H1 (cell line): ENCODE data around the gene RUNX1. TPM values are rescaled to one million over a fixed set of nuclear protein-coding genes. Genes with fewer than 3 reads are reported as not detected.

ENCODE experiments used
- CTCF ChIA-PET: fragments of 300-600 bp; sonication (Branson Sonifier 250); formaldehyde crosslinking; loops from one replicate; lab custom pipeline; 2021; ENCODE audit not compliant: partially characterized antibody; lab: Charles Lee
- POLR2A ChIA-PET: fragments of 300-600 bp; sonication (Branson Sonifier 250); formaldehyde crosslinking; loops from one replicate; lab custom pipeline; 2021; ENCODE audit warnings: inconsistent platforms; ENCODE audit not compliant: partially characterized antibody; lab: Charles Lee
- DNase-seq, 2 experiments: peaks; one replicate each; pipeline versions ENCODE4 v3.0.0 to v3.0.0-alpha.2; 2010 to 2022; ENCODE audit warnings: low spot score in 2 of 2, low read depth in 1 of 2, mixed read lengths in 1 of 2
- FAIRE-seq: peaks from 2 replicates; lab custom pipeline; 2011; peaks lifted over from hg19 to GRCh38; lab: Jason Lieb, UNC
- H2AFZ ChIP-seq: 2 replicates; pipeline ENCODE4 v1.8.1; 2012; ENCODE audit warnings: low read length, inconsistent platforms
- H2AK5ac ChIP-seq: 2 replicates; pipeline ENCODE4 v1.6.1; 2013; ENCODE audit warnings: low read depth, low read length
- H2BK120ac ChIP-seq: replicated peaks from 2 replicates; pipeline ENCODE3; 2013; ENCODE audit warnings: low read depth, low read length, inconsistent platforms
- H2BK12ac ChIP-seq: 2 replicates; pipeline ENCODE4 v1.6.1; 2013; ENCODE audit warnings: low read depth, low read length
- H2BK15ac ChIP-seq: 2 replicates; pipeline ENCODE4 v1.6.1; 2013; ENCODE audit warnings: low read length
- H2BK20ac ChIP-seq: 2 replicates; pipeline ENCODE4 v1.6.1; 2013; ENCODE audit warnings: low read length
- H2BK5ac ChIP-seq: 2 replicates; pipeline ENCODE4 v1.6.1; 2013; ENCODE audit warnings: low read depth, low read length
- H3K14ac ChIP-seq: 2 replicates; pipeline ENCODE4 v1.6.1; 2013; ENCODE audit warnings: inconsistent platforms; ENCODE audit not compliant: insufficient read length
- H3K18ac ChIP-seq: 2 replicates; pipeline ENCODE4 v1.6.1; 2013; ENCODE audit warnings: low read length; ENCODE audit errors: extremely low read depth
- H3K23ac ChIP-seq: 2 replicates; pipeline ENCODE4 v1.6.1; 2013; ENCODE audit warnings: inconsistent platforms; ENCODE audit not compliant: insufficient read length
- H3K23me2 ChIP-seq: 2 replicates; pipeline ENCODE4 v1.6.1; 2013; ENCODE audit warnings: low read depth, low read length
- H3K27ac ChIP-seq: 2 replicates; pipeline ENCODE4 v1.6.1; 2011; ENCODE audit warnings: low read depth, low read length, inconsistent platforms
- H3K27me3 ChIP-seq, 4 experiments: replicated peaks in 1 of 4; 1 replicate in 1 of 4; 2 replicates in 3 of 4; pipeline versions ENCODE4 v1.6.1 to v1.8.1; 2011 to 2013; ENCODE audit warnings: low read length in 3 of 4, mild to moderate bottlenecking in 3 of 4, inconsistent platforms in 2 of 4, mixed read lengths in 2 of 4, moderate library complexity in 1 of 4; ENCODE audit not compliant: control insufficient read depth in 3 of 4, insufficient read depth in 3 of 4; ENCODE audit errors: extremely low read depth in 1 of 4
- H3K36me3 ChIP-seq, 4 experiments: 2 replicates each; pipeline versions ENCODE4 v1.6.1 to v1.8.1; 2011 to 2013; ENCODE audit warnings: mild to moderate bottlenecking in 4 of 4, low read length in 3 of 4, moderate library complexity in 2 of 4, control low read depth in 1 of 4, inconsistent platforms in 1 of 4; ENCODE audit not compliant: insufficient read depth in 4 of 4, control insufficient read depth in 2 of 4
- H3K4ac ChIP-seq: replicated peaks from 2 replicates; pipeline ENCODE3; 2013; ENCODE audit warnings: low read length, low read depth, mixed read lengths, inconsistent platforms; ENCODE audit not compliant: insufficient read length
- H3K4me1 ChIP-seq, 4 experiments: replicated peaks in 1 of 4; 1 replicate in 1 of 4; 2 replicates in 3 of 4; pipeline versions ENCODE4 v1.6.1 to v1.8.1; 2011 to 2013; ENCODE audit warnings: low read length in 3 of 4, inconsistent platforms in 2 of 4, mixed read lengths in 1 of 4; ENCODE audit not compliant: insufficient read depth in 4 of 4, control insufficient read depth in 3 of 4
- H3K4me2 ChIP-seq, 2 experiments: 2 replicates each; pipeline versions ENCODE4 v1.6.1 to v1.8.1; 2011 to 2013; ENCODE audit warnings: low read depth in 2 of 2, low read length in 2 of 2, control low read depth in 1 of 2, inconsistent platforms in 1 of 2, mild to moderate bottlenecking in 1 of 2; ENCODE audit not compliant: insufficient read depth in 1 of 2
- H3K4me3 ChIP-seq, 4 experiments: fragments of 200-600, 300-600 bp in 1 of 4; sonication (generic), shearing (Covaris generic), sonication (Bioruptor Twin) in 1 of 4; 2 replicates each; pipeline versions ENCODE4 v1.5.1 to v1.8.1; 2011 to 2016; ENCODE audit warnings: low read length in 4 of 4, low read depth in 3 of 4, control low read depth in 2 of 4, inconsistent platforms in 2 of 4, mild to moderate bottlenecking in 2 of 4, mixed read lengths in 1 of 4, moderate library complexity in 1 of 4; ENCODE audit not compliant: insufficient read depth in 2 of 4; ENCODE audit errors: extremely low read depth in 1 of 4
- H3K56ac ChIP-seq: replicated peaks from 2 replicates; pipeline ENCODE3; 2013; ENCODE audit warnings: low read depth, mild to moderate bottlenecking, mixed read lengths, low read length, inconsistent platforms; ENCODE audit not compliant: insufficient read length
- H3K79me1 ChIP-seq: 2 replicates; pipeline ENCODE4 v1.6.1; 2013; ENCODE audit warnings: low read depth, low read length, control low read depth
- H3K79me2 ChIP-seq, 2 experiments: 2 replicates each; pipeline versions ENCODE4 v1.6.1 to v1.8.1; 2012 to 2013; ENCODE audit warnings: low read length in 2 of 2, mild to moderate bottlenecking in 2 of 2, inconsistent platforms in 1 of 2; ENCODE audit not compliant: insufficient read depth in 2 of 2, control insufficient read depth in 1 of 2
- H3K9ac ChIP-seq, 4 experiments: replicated peaks in 1 of 4; 1 replicate in 1 of 4; 2 replicates in 3 of 4; pipeline versions ENCODE4 v1.6.1 to v1.8.1; 2011 to 2013; ENCODE audit warnings: low read depth in 3 of 4, low read length in 3 of 4, control low read depth in 2 of 4, mild to moderate bottlenecking in 2 of 4, moderate library complexity in 2 of 4, inconsistent platforms in 1 of 4; ENCODE audit errors: extremely low read depth in 1 of 4
- H3K9me3 ChIP-seq, 2 experiments: 2 replicates each; pipeline versions ENCODE4 v1.6.1 to v1.8.1; 2012 to 2013; ENCODE audit warnings: mild to moderate bottlenecking in 2 of 2, moderate library complexity in 2 of 2, control low read depth in 1 of 2, inconsistent platforms in 1 of 2, low read depth in 1 of 2, low read length in 1 of 2, mixed read lengths in 1 of 2; ENCODE audit not compliant: insufficient read depth in 2 of 2
- H4K20me1 ChIP-seq, 2 experiments: replicated peaks in 1 of 2; 2 replicates each; pipeline versions ENCODE3 to v1.8.1; 2011 to 2013; ENCODE audit warnings: inconsistent platforms in 2 of 2, low read length in 2 of 2, mild to moderate bottlenecking in 1 of 2; ENCODE audit not compliant: insufficient read depth in 2 of 2, control insufficient read depth in 1 of 2
- H4K5ac ChIP-seq: 2 replicates; pipeline ENCODE4 v1.6.1; 2013; ENCODE audit warnings: low read length, low read depth, mixed read lengths, inconsistent platforms; ENCODE audit not compliant: insufficient read length
- H4K8ac ChIP-seq: 2 replicates; pipeline ENCODE4 v1.8.0; 2013; ENCODE audit warnings: mild to moderate bottlenecking, moderate library complexity, low read length, inconsistent platforms; ENCODE audit not compliant: insufficient read depth; ENCODE audit errors: extremely low read depth
- H4K91ac ChIP-seq: replicated peaks from 2 replicates; pipeline ENCODE3; 2013; ENCODE audit warnings: low read length, mixed read lengths, inconsistent platforms; ENCODE audit not compliant: insufficient read length
- CTCF ChIP-seq, 3 experiments: IDR thresholded peaks; 1 replicate in 2 of 3; 2 replicates in 1 of 3; pipeline versions ENCODE4 v1.5.1 to v1.6.1; 2011; ENCODE audit warnings: low read length in 3 of 3, mild to moderate bottlenecking in 3 of 3, inconsistent platforms in 2 of 3, low read depth in 1 of 3, moderate library complexity in 1 of 3; ENCODE audit not compliant: insufficient read depth in 1 of 3; ENCODE audit errors: control extremely low read depth in 1 of 3
- EZH2 ChIP-seq: fragments of 200-600 bp; sonication (generic); IDR thresholded peaks from 2 replicates; pipeline ENCODE4 v1.7.1; 2012; ENCODE audit warnings: low read depth, mild to moderate bottlenecking, moderate library complexity, low read length, inconsistent platforms; ENCODE audit not compliant: severe bottlenecking
- FOSL1 ChIP-seq: IDR thresholded peaks from 2 replicates; pipeline ENCODE4 v1.6.1; 2011; ENCODE audit warnings: mild to moderate bottlenecking, low read depth, low read length, moderate library complexity; ENCODE audit not compliant: insufficient read depth
- HDAC6 ChIP-seq: IDR thresholded peaks from one replicate; pipeline ENCODE4 v1.7.1; 2012; ENCODE audit warnings: low read depth, mild to moderate bottlenecking, inconsistent platforms, low read length, moderate library complexity
- RNF2 ChIP-seq: fragments of 200-900, 300-1000 bp; sonication (generic); IDR thresholded peaks from 2 replicates; pipeline ENCODE4 v1.7.1; 2016; ENCODE audit warnings: borderline replicate concordance, low read depth, mild to moderate bottlenecking, antibody characterized with exemption, low read length; ENCODE audit not compliant: poor library complexity, severe bottlenecking; ENCODE audit errors: missing control alignments
- RXRA ChIP-seq: IDR thresholded peaks from 2 replicates; pipeline ENCODE4 v1.6.1; 2011; ENCODE audit warnings: low read depth, mild to moderate bottlenecking, low read length, moderate library complexity; ENCODE audit not compliant: insufficient read depth
- ZNF274 ChIP-seq: IDR thresholded peaks from 2 replicates; pipeline ENCODE4 v1.7.0; 2012; ENCODE audit warnings: low read length, borderline replicate concordance; ENCODE audit errors: extremely low read depth
- WGBS, 2 experiments: shearing (Covaris generic) in 1 of 2; methylation state at CpG; one replicate each; pipeline versions ENCODE4 v1.1.6 to v1.1.7; 2013 to 2015; ENCODE audit warnings: low lambda C conversion rate in 2 of 2, mixed read lengths in 2 of 2, inconsistent platforms in 1 of 2, low coverage in 1 of 2, missing lambda C conversion rate in 1 of 2; ENCODE audit not compliant: insufficient replicate concordance in 2 of 2, insufficient coverage in 1 of 2, insufficient read length in 1 of 2; ENCODE audit errors: extremely low coverage in 1 of 2, missing lambda C conversion rate in 1 of 2; 5-methylcytosine and 5-hydroxymethylcytosine counted together
- polyA plus RNA-seq, 7 experiments: library from polyadenylated mRNA; depleted of rRNA in 3 of 7; stranded (reverse) in 5 of 7; unstranded in 2 of 7; fragments of >200 nt in 5 of 7; fragments of 200-250 nt in 2 of 7; gene quantifications; 1 replicate in 5 of 7; 2 replicates in 1 of 7; 4 replicates in 1 of 7; pipeline versions ENCODE4 v1.2.1 to v1.2.3, GENCODE V29; 2011 to 2013; ENCODE audit warnings: missing spikeins in 2 of 7, mixed read lengths in 2 of 7
- total RNA-seq: library from RNA; stranded (reverse); fragmentation: NEBNext Ultra II Directional; extraction: Animal tissue kit (Norgen Biotek cat#: 25700); gene quantifications from 2 replicates; pipeline ENCODE4 v1.2.1, GENCODE V29; 2021
- TF ChIP-seq, protein P1 (sequence below): IDR thresholded peaks from 2 replicates; pipeline ENCODE4 v1.6.1; 2012; ENCODE audit warnings: inconsistent platforms

Gene RUNX1
- total and polyA plus RNA-seq, 2 of the 8 experiments (the other 6 are each of a cell fraction or from before 2014, with no cell fraction given), result 0.20 to 0.60 TPM

- Histone ChIP-seq H3K9ac (no peak overlapping the region), H3K27ac (no peak overlapping the region), H3K4me3 (no peak overlapping the region), H3K4me2 (no peak overlapping the region), H3K14ac (no peak overlapping the region), H2AFZ (no peak overlapping the region), H4K20me1 (no peaks in the 10 kb centered on the region), H2BK20ac (no peak overlapping the region), H3K36me3 (no peaks in the 10 kb centered on the region), H3K79me2 (no peaks in the 10 kb centered on the region), H2BK5ac (no peak overlapping the region), H3K79me1 (no peaks in the 10 kb centered on the region), H3K9me3 (no peaks in the 10 kb centered on the region), H3K27me3 (no peaks in the 10 kb centered on the region), H2BK12ac (no peak overlapping the region), H3K23me2 (no peaks in the 10 kb centered on the region; the same call in 1 of the 2 replicates), H4K8ac (no peak overlapping the region), H3K18ac (no peak overlapping the region), H2BK15ac (no peak overlapping the region), H2AK5ac (no peak overlapping the region), H3K56ac (no peak overlapping the region), H4K91ac (no peak overlapping the region), H4K5ac (no peak overlapping the region), H3K23ac (no peak overlapping the region), H3K4me1 (no peaks in the 10 kb centered on the region; a peak in 1 of 7 replicates), H3K4ac (no peak overlapping the region), H2BK120ac (no peak overlapping the region)
- DNase-seq (no peak), FAIRE-seq (no peak)
- WGBS, 2 experiments, result 64% methylated on average over 3 of the region's 3 CpGs; no CpG with 5 or more reads in 1 of the 2 experiments
- POLR2A ChIA-PET, result interaction anchor here (0.6 kb wide), 1 partner anchor 1040 kb away, joined by 3 read pairs; no protein-coding TSS in a partner anchor
- CTCF ChIA-PET, result no interaction called here
- TF ChIP-seq FOSL1 (no peak), EZH2 (no peak), RNF2 (no peak), ZNF274 (no peak), CTCF (IDR thresholded peaks at IDR 0.05; ENCODE audit: control extremely low read depth in 1 of 3, insufficient read depth in 1 of 3, low read depth in 1 of 3, low read length in 3 of 3) (no peak), RXRA (no peak), HDAC6 (no peak)
- TF ChIP-seq, protein P1, sequence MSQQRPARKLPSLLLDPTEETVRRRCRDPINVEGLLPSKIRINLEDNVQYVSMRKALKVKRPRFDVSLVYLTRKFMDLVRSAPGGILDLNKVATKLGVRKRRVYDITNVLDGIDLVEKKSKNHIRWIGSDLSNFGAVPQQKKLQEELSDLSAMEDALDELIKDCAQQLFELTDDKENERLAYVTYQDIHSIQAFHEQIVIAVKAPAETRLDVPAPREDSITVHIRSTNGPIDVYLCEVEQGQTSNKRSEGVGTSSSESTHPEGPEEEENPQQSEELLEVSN, result no peak
Observed at GRCh38 chr21:34908419-34909055, 140.6 kb downstream of the RUNX1 start.
